Smooth muscle cell (in vitro differentiated cells): ENCODE measurements around the gene CD46. TPM values are rescaled to one million over a fixed set of nuclear protein-coding genes. Genes with fewer than 3 reads are reported as not detected.

Source experiments
- DNase-seq: peaks from one replicate; lab custom pipeline; 2025; ENCODE audit not compliant: unreplicated experiment; lab: John Stamatoyannopoulos, UW
- H2AFZ ChIP-seq: fragments of 200-600 bp; sonication (generic); 2 replicates; pipeline ENCODE4 v1.6.0; 2016; ENCODE audit warnings: antibody characterized with exemption, low read depth, mild to moderate bottlenecking
- H3F3A ChIP-seq: fragments of 200-600 bp; sonication (generic); 2 replicates; pipeline ENCODE4 v1.6.0; 2017; ENCODE audit warnings: antibody characterized with exemption, low read depth
- H3K27ac ChIP-seq: fragments of 200-600 bp; sonication (generic); 2 replicates; pipeline ENCODE4 v1.5.1; 2016; ENCODE audit warnings: low read depth, mild to moderate bottlenecking
- H3K27me3 ChIP-seq: fragments of 200-600 bp; sonication (generic); 2 replicates; pipeline ENCODE4 v1.6.1; 2016; ENCODE audit warnings: low read depth, mild to moderate bottlenecking
- H3K36me3 ChIP-seq: fragments of 200-600 bp; sonication (generic); 2 replicates; pipeline ENCODE4 v1.5.1; 2016; ENCODE audit warnings: low read depth
- H3K4me1 ChIP-seq: fragments of 200-600 bp; sonication (generic); 2 replicates; pipeline ENCODE4 v1.5.1; 2016; ENCODE audit warnings: low read depth
- H3K4me2 ChIP-seq: fragments of 200-600 bp; sonication (generic); 2 replicates; pipeline ENCODE4 v1.6.0; 2016; ENCODE audit warnings: mild to moderate bottlenecking
- H3K4me3 ChIP-seq: fragments of 200-600 bp; sonication (generic); 2 replicates; pipeline ENCODE4 v1.5.1; 2016; ENCODE audit warnings: mild to moderate bottlenecking
- H3K79me2 ChIP-seq: fragments of 200-600 bp; sonication (generic); 2 replicates; pipeline ENCODE4 v1.6.0; 2016; ENCODE audit warnings: low read depth, mild to moderate bottlenecking
- H3K9ac ChIP-seq: fragments of 200-600 bp; sonication (generic); 2 replicates; pipeline ENCODE4 v1.6.0; 2016; ENCODE audit warnings: low read depth
- H3K9me3 ChIP-seq: fragments of 200-600 bp; sonication (generic); replicated peaks from 2 replicates; pipeline ENCODE4 v1.5.1; 2016; ENCODE audit warnings: low read depth
- H4K20me1 ChIP-seq: fragments of 200-600 bp; sonication (generic); 2 replicates; pipeline ENCODE4 v1.6.0; 2016; ENCODE audit warnings: low read depth
- WGBS: methylation state at CpG from one replicate; pipeline ENCODE4 v1.1.7; 2016; ENCODE audit warnings: low lambda C conversion rate; 5-methylcytosine and 5-hydroxymethylcytosine counted together
- polyA plus RNA-seq: library from polyadenylated mRNA; unstranded; fragments of >200 nt; fragmentation: Nextera tagmentation; extraction: Ambion mirVana; gene quantifications from 2 replicates; pipeline ENCODE4 v1.2.1, GENCODE V29; 2016
- total RNA-seq: library from RNA; depleted of rRNA; stranded (reverse); fragments of >200 nt; gene quantifications from 2 replicates; pipeline ENCODE4 v1.2.3, GENCODE V29; 2014
- TF ChIP-seq, protein P1 (sequence below): fragments of 200-600 bp; sonication (generic); IDR thresholded peaks from 2 replicates; pipeline ENCODE4 v1.5.1; 2017; ENCODE audit warnings: borderline replicate concordance, mild to moderate bottlenecking, antibody characterized with exemption; ENCODE audit not compliant: insufficient read depth, poor library complexity, severe bottlenecking

Gene CD46
- total and polyA plus RNA-seq, 2 experiments from 2014 or later, result 117 to 234 TPM

DNA sequence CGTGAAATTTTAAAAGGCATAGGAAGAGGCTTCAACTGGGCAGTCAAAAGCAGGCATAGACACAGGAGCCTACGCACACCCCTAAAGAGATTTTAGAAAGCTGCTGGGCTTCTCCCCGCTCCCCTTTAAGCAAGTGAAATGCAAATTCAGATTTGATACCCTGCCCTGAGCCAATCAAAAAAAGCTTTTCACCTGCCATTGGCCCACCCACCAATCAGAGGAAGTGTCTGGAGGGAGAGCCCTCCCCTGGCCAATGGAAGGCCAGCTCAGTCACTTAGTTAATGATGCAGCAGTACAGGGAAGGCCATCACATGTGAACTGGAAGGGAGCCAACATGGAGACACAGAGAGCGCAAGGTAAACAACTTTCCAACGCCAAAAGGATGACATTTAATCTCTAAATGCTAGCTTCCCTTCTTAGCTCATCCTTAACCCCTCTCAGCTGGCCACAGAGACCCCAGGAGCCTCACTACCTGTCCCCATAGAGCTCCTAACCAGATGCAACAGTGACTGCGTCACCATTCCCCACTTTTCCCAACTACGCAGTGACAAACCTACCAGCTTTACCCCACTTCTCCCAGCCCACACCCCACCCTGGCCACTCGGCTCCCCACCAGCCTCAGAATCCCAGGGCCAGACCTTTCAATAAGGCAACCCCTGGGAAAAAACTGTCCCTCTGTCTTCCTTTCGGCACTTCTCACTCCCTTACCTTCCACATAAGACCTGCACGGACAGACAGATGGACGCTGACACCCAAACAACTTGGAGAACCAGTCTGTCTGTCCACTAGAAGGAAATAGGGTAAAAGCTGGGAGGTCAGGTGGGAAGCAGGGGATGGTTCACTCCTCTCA lies 71.0 kb downstream of the CD46 start:
- no peak overlapping the region for H3K4me2 ChIP-seq

DNA sequence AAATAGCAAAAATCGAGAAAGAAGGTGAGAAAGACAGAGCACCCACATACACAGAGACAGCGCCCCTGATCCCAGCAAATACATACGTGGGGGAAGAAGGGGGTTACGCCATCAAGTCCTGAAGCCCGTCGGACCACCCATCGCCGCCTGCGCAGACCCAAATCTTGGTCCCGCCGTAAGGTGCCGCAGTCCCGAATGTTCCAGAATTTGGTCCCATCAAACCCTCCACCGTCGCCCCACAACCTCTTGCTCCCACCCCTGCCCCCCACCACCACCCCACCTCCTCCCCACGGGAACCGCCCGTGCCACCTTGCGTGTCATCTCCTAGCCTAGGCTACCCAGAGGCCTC lies 71.7 kb downstream of the CD46 start:
- Histone ChIP-seq H3K36me3 (no peaks in the 10 kb centered on the region), H3K9ac (no peak overlapping the region), H4K20me1 (no peaks in the 10 kb centered on the region), H3K27ac (no peak overlapping the region), H3K9me3 (no peaks in the 10 kb centered on the region), H3K4me2 (no peak overlapping the region), H3K79me2 (no peaks in the 10 kb centered on the region), H3K27me3 (no peaks in the 10 kb centered on the region), H3F3A (peaks cover 4% of the 10 kb centered on the region), H2AFZ (no peak overlapping the region), H3K4me3 (no peak overlapping the region), H3K4me1 (peaks cover 6% of the 10 kb centered on the region)
- WGBS, result 96% methylated on average over 11 of the region's 19 CpGs
- DNase-seq, result no peak
- TF ChIP-seq, protein P1, sequence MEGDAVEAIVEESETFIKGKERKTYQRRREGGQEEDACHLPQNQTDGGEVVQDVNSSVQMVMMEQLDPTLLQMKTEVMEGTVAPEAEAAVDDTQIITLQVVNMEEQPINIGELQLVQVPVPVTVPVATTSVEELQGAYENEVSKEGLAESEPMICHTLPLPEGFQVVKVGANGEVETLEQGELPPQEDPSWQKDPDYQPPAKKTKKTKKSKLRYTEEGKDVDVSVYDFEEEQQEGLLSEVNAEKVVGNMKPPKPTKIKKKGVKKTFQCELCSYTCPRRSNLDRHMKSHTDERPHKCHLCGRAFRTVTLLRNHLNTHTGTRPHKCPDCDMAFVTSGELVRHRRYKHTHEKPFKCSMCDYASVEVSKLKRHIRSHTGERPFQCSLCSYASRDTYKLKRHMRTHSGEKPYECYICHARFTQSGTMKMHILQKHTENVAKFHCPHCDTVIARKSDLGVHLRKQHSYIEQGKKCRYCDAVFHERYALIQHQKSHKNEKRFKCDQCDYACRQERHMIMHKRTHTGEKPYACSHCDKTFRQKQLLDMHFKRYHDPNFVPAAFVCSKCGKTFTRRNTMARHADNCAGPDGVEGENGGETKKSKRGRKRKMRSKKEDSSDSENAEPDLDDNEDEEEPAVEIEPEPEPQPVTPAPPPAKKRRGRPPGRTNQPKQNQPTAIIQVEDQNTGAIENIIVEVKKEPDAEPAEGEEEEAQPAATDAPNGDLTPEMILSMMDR, result no peak

More for the DNA sequence above, 71.0 kb downstream of the CD46 start:
- Histone ChIP-seq H3K9ac (no peak overlapping the region), H3K4me1 (peaks cover 6% of the 10 kb centered on the region), H3K36me3 (no peaks in the 10 kb centered on the region), H3K27ac (no peak overlapping the region), H2AFZ (no peak overlapping the region), H4K20me1 (no peaks in the 10 kb centered on the region), H3K27me3 (no peaks in the 10 kb centered on the region), H3K79me2 (no peaks in the 10 kb centered on the region), H3K4me3 (no peak overlapping the region), H3F3A (peaks cover 4% of the 10 kb centered on the region), H3K9me3 (no peaks in the 10 kb centered on the region)
- 94% methylated on average over 11 of the region's 11 CpGs for WGBS
- no peak for DNase-seq
- TF ChIP-seq, protein P1, result no peak

DNA sequence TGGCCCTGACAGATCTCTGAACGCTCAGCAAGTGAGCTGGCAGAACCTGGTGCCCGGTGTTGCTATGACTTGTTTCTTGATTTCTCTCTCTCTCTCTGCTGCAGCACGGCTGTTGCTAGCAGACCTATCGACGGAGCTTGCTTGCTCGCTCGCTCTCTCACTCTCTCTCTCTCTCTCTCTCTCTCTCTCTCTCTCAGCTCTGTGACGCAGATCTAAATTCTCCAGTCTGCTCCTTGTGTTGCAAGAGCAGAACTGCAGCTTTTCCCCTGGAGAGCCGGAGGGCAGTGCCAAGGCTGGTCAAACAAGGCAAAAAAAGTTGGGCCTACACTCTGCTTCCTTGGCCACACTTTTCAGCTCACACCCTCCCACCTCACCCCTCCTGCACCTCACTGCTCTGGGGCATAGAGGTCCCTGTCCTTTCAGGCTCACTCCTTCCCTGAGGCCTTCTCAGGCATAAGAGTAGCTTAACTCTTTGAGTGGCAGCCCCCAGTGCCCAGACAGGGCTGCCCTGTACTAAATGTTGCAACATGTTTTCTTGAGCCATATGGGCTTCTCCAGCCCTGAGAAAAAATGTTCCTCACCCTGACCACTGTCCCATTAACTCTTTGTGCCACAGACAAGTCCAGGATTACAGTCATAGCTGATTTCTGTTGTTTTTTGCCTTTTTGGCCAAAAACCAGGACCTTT lies 72.2 kb downstream of the CD46 start:
- H3K36me3 ChIP-seq, result no peaks in the 10 kb centered on the region
- DNase-seq, result peak; percentile 13
- TF ChIP-seq, protein P1, result peak; percentile 47
- no peak overlapping the region for H3K9ac ChIP-seq
- H3K4me2 ChIP-seq, result peak overlapping the region; percentile 21
- H3K9me3 ChIP-seq, result no peaks in the 10 kb centered on the region
- peak overlapping the region; percentile 40 for H3K27ac ChIP-seq
- peaks cover 6% of the 10 kb centered on the region for H3K4me1 ChIP-seq
- H3F3A ChIP-seq, result peaks cover 4% of the 10 kb centered on the region
- H3K27me3 ChIP-seq, result no peaks in the 10 kb centered on the region
- no peak overlapping the region for H3K4me3 ChIP-seq
- 37% methylated on average over 9 of the region's 9 CpGs for WGBS
- no peaks in the 10 kb centered on the region for H3K79me2 ChIP-seq
- no peak overlapping the region for H2AFZ ChIP-seq
- H4K20me1 ChIP-seq, result no peaks in the 10 kb centered on the region
